ENCODE measurements around the gene MAP3K19. TPM values are rescaled to one million over a fixed set of nuclear protein-coding genes. Genes with fewer than 3 reads are reported as not detected.

Gene MAP3K19
- total RNA-seq, 1 donor from 2014 or later, result 1.1 TPM

GRCh38 chr2:134936691-134937090 is 110.6 kb downstream of the MAP3K19 start:
- no peak for DNase-seq (ENCODE audit: extremely low spot score, unreplicated experiment)
- H3K27ac Mint-ChIP-seq, result peak overlapping the region; percentile 26
- no peaks in the 10 kb centered on the region for H3K9me3 Mint-ChIP-seq
- H3K4me3 Mint-ChIP-seq, result no peak overlapping the region
- H3K27me3 Mint-ChIP-seq, result no peaks in the 10 kb centered on the region
- no peak for TF ChIP-seq CTCF (conservative IDR thresholded peaks at IDR 0.05)
- H3K36me3 Mint-ChIP-seq, result peaks cover 23% of the 10 kb centered on the region
- peaks cover 35% of the 10 kb centered on the region for H3K4me1 Mint-ChIP-seq (ENCODE audit: unreplicated experiment)

DNA sequence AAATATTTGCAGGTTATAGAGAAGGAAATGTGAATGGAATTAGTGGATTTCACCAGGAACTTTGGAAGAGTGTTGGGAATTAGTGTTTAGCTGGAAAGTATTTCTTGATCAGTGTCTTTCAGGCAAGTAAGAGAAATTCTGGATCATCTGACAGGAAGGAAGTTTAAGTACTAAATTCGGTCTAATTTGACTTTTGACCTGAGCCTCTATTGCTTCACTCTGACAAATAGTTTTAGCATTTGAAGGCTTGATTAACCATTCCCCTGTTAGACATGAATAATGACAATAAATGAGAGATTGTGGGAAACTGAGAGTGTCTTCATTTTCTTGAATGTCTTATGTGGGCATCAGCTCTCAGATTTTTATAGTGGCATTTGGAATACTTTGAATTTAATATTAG is 112.6 kb downstream of the MAP3K19 start:
- H3K27ac Mint-ChIP-seq, result no peak overlapping the region

DNA sequence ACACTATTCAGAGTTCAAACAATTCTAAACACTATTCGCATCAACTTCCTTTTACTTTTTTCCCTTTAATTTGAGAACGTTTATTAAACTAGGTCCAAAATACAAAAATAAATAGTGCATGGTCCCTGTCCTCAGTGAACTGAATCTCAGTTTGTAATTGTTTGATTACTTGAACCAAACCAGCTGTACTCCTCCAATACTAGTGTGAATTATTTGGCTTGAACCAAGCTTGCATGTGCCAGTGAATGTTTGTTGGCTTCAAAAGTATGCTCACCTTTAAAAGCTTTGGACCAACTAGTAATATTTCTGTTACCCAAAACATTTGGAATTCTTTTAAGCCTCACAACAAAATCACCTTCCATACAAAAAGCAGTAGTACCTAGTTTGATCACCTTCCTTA is 113.1 kb downstream of the MAP3K19 start:
- no peak overlapping the region for H3K4me3 Mint-ChIP-seq
- no peak for TF ChIP-seq CTCF (conservative IDR thresholded peaks at IDR 0.05)
- peaks cover 39% of the 10 kb centered on the region for H3K4me1 Mint-ChIP-seq (ENCODE audit: unreplicated experiment)
- no peaks in the 10 kb centered on the region for H3K27me3 Mint-ChIP-seq
- peaks cover 17% of the 10 kb centered on the region for H3K36me3 Mint-ChIP-seq
- no peak for DNase-seq (ENCODE audit: extremely low spot score, unreplicated experiment)
- no peak overlapping the region for H3K27ac Mint-ChIP-seq
- peaks cover 6% of the 10 kb centered on the region for H3K9me3 Mint-ChIP-seq

More for the DNA sequence above, 112.6 kb downstream of the MAP3K19 start:
- H3K9me3 Mint-ChIP-seq, result peaks cover 6% of the 10 kb centered on the region
- no peak overlapping the region for H3K4me3 Mint-ChIP-seq
- H3K36me3 Mint-ChIP-seq, result peaks cover 18% of the 10 kb centered on the region
- no peak for DNase-seq (ENCODE audit: extremely low spot score, unreplicated experiment)
- no peaks in the 10 kb centered on the region for H3K27me3 Mint-ChIP-seq
- peaks cover 39% of the 10 kb centered on the region for H3K4me1 Mint-ChIP-seq (ENCODE audit: unreplicated experiment)
- TF ChIP-seq CTCF (conservative IDR thresholded peaks at IDR 0.05), result no peak

GRCh38 chr2:134933732-134934131 is 113.5 kb downstream of the MAP3K19 start:
- DNase-seq (ENCODE audit: extremely low spot score, unreplicated experiment), result no peak
- H3K36me3 Mint-ChIP-seq, result peaks cover 17% of the 10 kb centered on the region
- no peak for TF ChIP-seq CTCF (conservative IDR thresholded peaks at IDR 0.05)
- H3K4me3 Mint-ChIP-seq, result no peak overlapping the region
- H3K27me3 Mint-ChIP-seq, result no peaks in the 10 kb centered on the region
- no peak overlapping the region for H3K27ac Mint-ChIP-seq
- H3K9me3 Mint-ChIP-seq, result peaks cover 6% of the 10 kb centered on the region
- peaks cover 39% of the 10 kb centered on the region for H3K4me1 Mint-ChIP-seq (ENCODE audit: unreplicated experiment)

DNA sequence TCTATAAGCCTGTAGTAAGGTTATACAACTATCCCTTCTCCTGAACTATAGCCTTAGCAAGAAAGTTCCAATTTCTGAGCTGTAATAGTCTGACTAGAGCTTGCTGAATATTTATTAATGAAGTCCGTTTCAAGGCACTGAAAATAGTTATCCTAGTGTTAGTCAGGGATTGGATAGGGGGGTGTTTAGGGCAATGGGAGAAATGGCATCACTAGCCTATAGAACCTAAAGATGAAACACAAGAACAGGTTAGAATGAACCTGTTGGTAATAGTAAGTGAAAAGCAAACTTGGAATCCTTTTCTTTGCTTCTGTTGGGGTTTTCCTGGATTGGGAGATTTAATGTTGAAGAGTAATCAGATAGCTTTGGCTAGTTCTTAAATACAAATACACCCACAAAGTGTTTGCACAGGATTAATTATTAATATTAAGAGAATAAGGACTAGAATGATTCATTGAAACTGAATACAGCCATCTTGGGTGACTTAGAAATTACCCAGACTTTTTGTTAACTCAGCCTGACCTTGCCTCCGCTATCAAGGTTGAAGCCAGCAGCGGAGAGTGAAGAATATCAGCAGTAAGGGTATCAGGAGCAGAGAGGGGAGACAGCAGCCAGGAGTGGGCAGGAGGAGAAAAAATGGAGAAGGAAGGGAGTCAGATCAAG is 114.3 kb downstream of the MAP3K19 start:
- Mint-ChIP-seq H3K36me3 (peaks cover 13% of the 10 kb centered on the region), H3K9me3 (peaks cover 6% of the 10 kb centered on the region), H3K4me3 (peak overlapping the region; percentile 78), H3K4me1 (ENCODE audit: unreplicated experiment) (peaks cover 39% of the 10 kb centered on the region), H3K27ac (peak overlapping the region; percentile 86), H3K27me3 (no peaks in the 10 kb centered on the region)
- TF ChIP-seq CTCF (conservative IDR thresholded peaks at IDR 0.05), result no peak
- DNase-seq (ENCODE audit: extremely low spot score, unreplicated experiment), result no peak
